GM18505 (cell line): Measurements from ENCODE around the gene TNFRSF8.

ENCODE experiments used
- ATAC-seq: cut with Tn5 transposase; IDR thresholded peaks from one replicate; pipeline ENCODE4 v1.9.1; 2021; ENCODE audit not compliant: unreplicated experiment
- POLR2A ChIP-seq: IDR thresholded peaks from 4 replicates; pipeline ENCODE4 v1.6.1; 2011; ENCODE audit warnings: borderline replicate concordance; ENCODE audit not compliant: insufficient read depth, insufficient read length; ENCODE audit errors: extremely low read depth

The TNFRSF8 gene

GRCh38 chr1:12166834-12167492 is 103.9 kb downstream of the TNFRSF8 start, which contains the start of gene TNFRSF1B:
Gene TNFRSF1B, plus strand, starts transcription at chr1:12166991. Its CDS starts 101 bp downstream, at chr1:12167092.
- TF ChIP-seq POLR2A = peak; percentile 93
- peak; percentile 46 for ATAC-seq

GRCh38 chr1:12167493-12168429 is 104.7 kb downstream of the TNFRSF8 start:
- no peak for TF ChIP-seq POLR2A
- peak; percentile 7 for ATAC-seq

GRCh38 chr1:12168451-12169160 is 105.5 kb downstream of the TNFRSF8 start:
- peak; percentile 25 for TF ChIP-seq POLR2A
- ATAC-seq = no peak

GRCh38 chr1:12169442-12170135 is 106.5 kb downstream of the TNFRSF8 start:
- TF ChIP-seq POLR2A = no peak
- ATAC-seq = no peak

GRCh38 chr1:12170263-12170671 is 107.2 kb downstream of the TNFRSF8 start:
- no peak for ATAC-seq
- no peak for TF ChIP-seq POLR2A

- ATAC-seq = no peak
- no peak for TF ChIP-seq POLR2A
Measured at GRCh38 chr1:12171206-12172041, 108.3 kb downstream of the TNFRSF8 start.

- ATAC-seq = no peak
- no peak for TF ChIP-seq POLR2A
Measured at GRCh38 chr1:12172042-12172851, 109.1 kb downstream of the TNFRSF8 start.

GRCh38 chr1:12173041-12173509 is 110.0 kb downstream of the TNFRSF8 start:
- no peak for TF ChIP-seq POLR2A
- ATAC-seq = no peak

GRCh38 chr1:12173631-12174121 is 110.6 kb downstream of the TNFRSF8 start:
- no peak for ATAC-seq
- TF ChIP-seq POLR2A = no peak

- no peak for ATAC-seq
- TF ChIP-seq POLR2A = no peak
Measured at GRCh38 chr1:12174924-12175810, 112.1 kb downstream of the TNFRSF8 start.
